OCI-LY3 (cell line): ENCODE data around the gene PASD1.

Source experiments
- H2AFZ ChIP-seq: fragments of 200-600, 300-600 bp; shearing (Covaris generic); 2 replicates; pipeline ENCODE4 v1.6.0; 2014; ENCODE audit warnings: antibody characterized with exemption, low read depth, low read length
- H3K27ac ChIP-seq: fragments of 200-600, 300-600 bp; sonication (generic); 2 replicates; pipeline ENCODE4 v1.5.1; 2014; ENCODE audit warnings: mild to moderate bottlenecking, low read length, moderate library complexity, mixed read lengths
- H3K27me3 ChIP-seq: fragments of 200-600, 300-600 bp; sonication (generic); 2 replicates; pipeline ENCODE4 v1.6.1; 2014; ENCODE audit warnings: low read depth, low read length, mixed read lengths
- H3K36me3 ChIP-seq: fragments of 200-600, 300-600 bp; sonication (generic); replicated peaks from 2 replicates; pipeline ENCODE3; 2014; ENCODE audit warnings: low read depth, low read length, mixed read lengths
- H3K4me1 ChIP-seq: fragments of 300-600, 200-600 bp; sonication (generic); 2 replicates; pipeline ENCODE4 v1.6.1; 2014; ENCODE audit warnings: low read length, mixed read lengths
- H3K4me2 ChIP-seq: fragments of 200-600, 300-600 bp; sonication (generic); 2 replicates; pipeline ENCODE4 v1.6.1; 2014; ENCODE audit warnings: low read length, mixed read lengths
- H3K4me3 ChIP-seq: fragments of 300-600, 200-600 bp; sonication (generic); 2 replicates; pipeline ENCODE4 v1.5.1; 2014; ENCODE audit warnings: antibody characterized with exemption, mild to moderate bottlenecking, low read length, moderate library complexity
- H3K79me2 ChIP-seq: fragments of 300-600, 200-600 bp; shearing (Covaris generic); 2 replicates; pipeline ENCODE4 v1.6.1; 2014; ENCODE audit warnings: mild to moderate bottlenecking, low read length, mixed read lengths
- H3K9ac ChIP-seq: fragments of 300-600, 200-600 bp; shearing (Covaris generic); 2 replicates; pipeline ENCODE4 v1.6.0; 2014; ENCODE audit warnings: mild to moderate bottlenecking, low read length, moderate library complexity
- H3K9me3 ChIP-seq: fragments of 200-600, 300-600 bp; shearing (Covaris generic); 2 replicates; pipeline ENCODE4 v1.6.1; 2014; ENCODE audit warnings: low read length, mixed read lengths; ENCODE audit not compliant: insufficient read depth
- H4K20me1 ChIP-seq: fragments of 200-600, 300-600 bp; sonication (generic); 2 replicates; pipeline ENCODE4 v1.6.1; 2016; ENCODE audit warnings: low read length, mixed read lengths; ENCODE audit not compliant: insufficient read depth
- EZH2phosphoT487 ChIP-seq: fragments of 200-600 bp; shearing (Covaris generic); IDR thresholded peaks from 2 replicates; pipeline ENCODE4 v1.6.1; 2018; ENCODE audit warnings: antibody characterized with exemption, mixed run types, low read depth
- TF ChIP-seq, protein P1 (sequence below): fragments of 200-600, 300-600 bp; sonication (generic); IDR thresholded peaks from 2 replicates; pipeline ENCODE4 v1.5.1; 2014; ENCODE audit warnings: antibody characterized with exemption, low read length, low read depth

PASD1 gene

DNA sequence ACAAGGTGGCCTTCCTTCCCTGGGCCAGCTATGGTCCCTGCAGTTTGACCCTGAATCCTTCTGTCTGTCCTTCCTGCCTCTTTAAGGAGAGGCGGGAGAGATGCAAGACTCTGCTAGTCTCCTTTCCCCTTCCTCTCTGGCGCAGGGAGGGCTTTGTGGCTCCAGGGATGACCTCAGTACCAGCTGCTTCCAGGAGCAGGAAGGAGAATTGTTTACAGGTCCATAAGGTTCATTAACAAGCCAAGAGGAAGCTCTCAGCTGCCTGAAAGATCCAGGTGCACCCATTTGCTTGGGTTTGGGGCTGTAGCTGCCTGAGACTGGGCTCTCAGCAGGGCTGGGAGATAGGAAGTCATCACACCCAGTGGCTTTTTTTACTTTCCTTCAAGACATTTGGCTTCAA lies 148.3 kb downstream of the PASD1 start:
- Histone ChIP-seq H3K4me3 (no peak overlapping the region), H3K4me2 (no peak overlapping the region), H4K20me1 (no peaks in the 10 kb centered on the region), H3K9me3 (no peaks in the 10 kb centered on the region), H3K27ac (no peak overlapping the region), H3K36me3 (no peaks in the 10 kb centered on the region), H2AFZ (no peak overlapping the region), H3K79me2 (no peaks in the 10 kb centered on the region), H3K4me1 (no peaks in the 10 kb centered on the region), H3K9ac (no peak overlapping the region), H3K27me3 (no peaks in the 10 kb centered on the region; the same call in 1 of the 2 replicates)
- TF ChIP-seq EZH2phosphoT487 = no peak
- TF ChIP-seq, protein P1, sequence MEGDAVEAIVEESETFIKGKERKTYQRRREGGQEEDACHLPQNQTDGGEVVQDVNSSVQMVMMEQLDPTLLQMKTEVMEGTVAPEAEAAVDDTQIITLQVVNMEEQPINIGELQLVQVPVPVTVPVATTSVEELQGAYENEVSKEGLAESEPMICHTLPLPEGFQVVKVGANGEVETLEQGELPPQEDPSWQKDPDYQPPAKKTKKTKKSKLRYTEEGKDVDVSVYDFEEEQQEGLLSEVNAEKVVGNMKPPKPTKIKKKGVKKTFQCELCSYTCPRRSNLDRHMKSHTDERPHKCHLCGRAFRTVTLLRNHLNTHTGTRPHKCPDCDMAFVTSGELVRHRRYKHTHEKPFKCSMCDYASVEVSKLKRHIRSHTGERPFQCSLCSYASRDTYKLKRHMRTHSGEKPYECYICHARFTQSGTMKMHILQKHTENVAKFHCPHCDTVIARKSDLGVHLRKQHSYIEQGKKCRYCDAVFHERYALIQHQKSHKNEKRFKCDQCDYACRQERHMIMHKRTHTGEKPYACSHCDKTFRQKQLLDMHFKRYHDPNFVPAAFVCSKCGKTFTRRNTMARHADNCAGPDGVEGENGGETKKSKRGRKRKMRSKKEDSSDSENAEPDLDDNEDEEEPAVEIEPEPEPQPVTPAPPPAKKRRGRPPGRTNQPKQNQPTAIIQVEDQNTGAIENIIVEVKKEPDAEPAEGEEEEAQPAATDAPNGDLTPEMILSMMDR = no peak

DNA sequence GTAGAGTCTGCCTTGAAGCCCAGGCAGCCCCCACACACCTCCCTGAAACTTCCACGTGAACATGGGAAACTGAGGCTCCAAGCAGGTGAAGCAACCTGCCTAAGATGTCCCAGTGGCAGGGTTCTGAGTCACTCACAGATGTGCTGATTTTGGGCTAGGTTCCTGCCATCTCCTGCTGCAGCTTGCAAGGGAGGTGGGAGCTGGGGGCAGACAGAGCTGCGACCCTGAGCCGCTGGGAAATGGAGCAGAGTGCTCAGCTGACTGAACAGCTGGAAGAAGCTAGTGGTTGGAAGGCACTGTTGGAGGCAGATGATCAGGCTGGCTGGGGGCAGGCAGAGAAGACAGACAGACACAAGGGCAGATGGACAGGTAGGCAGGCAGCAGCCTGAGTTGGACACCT lies 148.8 kb downstream of the PASD1 start:
- H3K4me3 ChIP-seq = no peak overlapping the region
- TF ChIP-seq EZH2phosphoT487 = no peak
- TF ChIP-seq, protein P1 = no peak
- no peaks in the 10 kb centered on the region for H3K79me2 ChIP-seq
- no peaks in the 10 kb centered on the region; the same call in 1 of the 2 replicates for H3K27me3 ChIP-seq
- H4K20me1 ChIP-seq = no peaks in the 10 kb centered on the region
- H3K27ac ChIP-seq = no peak overlapping the region
- no peak overlapping the region for H3K9ac ChIP-seq
- H3K36me3 ChIP-seq = no peaks in the 10 kb centered on the region
- H2AFZ ChIP-seq = no peak overlapping the region
- no peak overlapping the region for H3K4me2 ChIP-seq
- no peaks in the 10 kb centered on the region for H3K9me3 ChIP-seq
- H3K4me1 ChIP-seq = no peaks in the 10 kb centered on the region

DNA sequence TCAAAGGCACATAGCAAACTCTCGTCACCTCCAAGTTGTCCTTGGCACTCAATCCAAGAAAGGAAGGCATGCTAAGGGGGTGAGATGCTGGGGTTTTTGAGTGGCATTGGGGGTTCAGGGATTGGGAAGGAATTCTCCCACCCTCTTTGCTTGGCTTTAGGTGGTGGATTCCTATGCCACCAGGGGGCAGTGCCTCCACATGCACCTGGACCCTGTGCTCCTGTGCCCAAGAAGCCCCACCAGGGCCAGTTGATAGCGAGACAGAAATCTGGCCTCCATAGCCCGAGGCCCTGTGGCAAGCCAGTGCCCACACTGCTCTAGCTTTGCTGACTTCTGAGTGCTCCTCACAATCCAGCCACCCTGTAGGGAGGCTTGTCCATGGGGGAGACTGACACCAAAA lies 150.4 kb downstream of the PASD1 start:
- no peaks in the 10 kb centered on the region for H3K36me3 ChIP-seq
- H3K4me1 ChIP-seq = no peaks in the 10 kb centered on the region
- no peak overlapping the region for H3K4me2 ChIP-seq
- H3K9me3 ChIP-seq = no peaks in the 10 kb centered on the region
- H2AFZ ChIP-seq = no peak overlapping the region
- H3K79me2 ChIP-seq = no peaks in the 10 kb centered on the region
- H4K20me1 ChIP-seq = no peaks in the 10 kb centered on the region
- TF ChIP-seq, protein P1 = peak; percentile 52
- TF ChIP-seq EZH2phosphoT487 = no peak
- H3K27ac ChIP-seq = no peak overlapping the region
- no peak overlapping the region for H3K4me3 ChIP-seq
- no peak overlapping the region for H3K9ac ChIP-seq
- no peaks in the 10 kb centered on the region; the same call in 1 of the 2 replicates for H3K27me3 ChIP-seq

DNA sequence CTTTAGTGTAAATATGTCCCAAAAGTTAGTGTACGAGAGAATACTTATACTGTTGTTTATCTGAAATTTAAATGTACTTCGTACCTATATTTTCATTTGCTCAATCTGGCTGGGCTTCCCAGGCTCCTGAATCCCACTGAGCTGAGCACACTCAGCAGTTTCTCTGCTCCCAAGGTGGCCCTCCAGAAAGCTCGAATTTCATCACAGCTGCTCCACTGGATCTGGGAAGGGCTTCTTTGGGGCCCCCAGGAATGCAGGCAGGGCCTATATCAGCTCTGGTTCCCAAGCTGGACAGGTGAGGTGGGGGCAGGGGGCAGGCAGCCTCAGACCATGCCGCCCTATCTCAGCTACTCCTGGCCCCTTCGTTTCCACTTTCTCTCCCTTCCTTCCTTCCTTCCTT lies 150.9 kb downstream of the PASD1 start:
- Histone ChIP-seq H4K20me1 (no peaks in the 10 kb centered on the region), H3K27me3 (no peaks in the 10 kb centered on the region; the same call in 1 of the 2 replicates), H3K4me2 (no peak overlapping the region), H3K4me3 (no peak overlapping the region), H3K27ac (no peak overlapping the region), H3K4me1 (no peaks in the 10 kb centered on the region), H3K9ac (no peak overlapping the region), H2AFZ (no peak overlapping the region), H3K9me3 (no peaks in the 10 kb centered on the region), H3K36me3 (no peaks in the 10 kb centered on the region), H3K79me2 (no peaks in the 10 kb centered on the region)
- TF ChIP-seq, protein P1 = no peak
- TF ChIP-seq EZH2phosphoT487 = no peak
